ENCODE measurements around the gene ITPKB. TPM values are rescaled to one million over a fixed set of nuclear protein-coding genes. Genes with fewer than 3 reads are reported as not detected.

The ITPKB gene
- total RNA-seq, 1 donor from 2014 or later, result 1.6 TPM

GRCh38 chr1:226670073-226670472, 69.0 kb downstream of the ITPKB start:
- no peaks in the 10 kb centered on the region for H3K9me3 ChIP-seq (ENCODE audit: low read depth)
- TF ChIP-seq CTCF (IDR thresholded peaks at IDR 0.05) (no peak), EZH2phosphoT487 (IDR thresholded peaks at IDR 0.05) (no peak), EZH2 (IDR thresholded peaks at IDR 0.05) (no peak)
- H3K27me3 Mint-ChIP-seq (ENCODE audit: insufficient read depth, low read depth), result peaks cover 2% of the 10 kb centered on the region
- H3F3A ChIP-seq (ENCODE audit: low read depth), result no peaks in the 10 kb centered on the region
- no peaks in the 10 kb centered on the region for H3K9me3 Mint-ChIP-seq
- no peaks in the 10 kb centered on the region for H4K20me1 ChIP-seq (ENCODE audit: low read depth)
- no peak overlapping the region for H2AFZ ChIP-seq (replicated peaks)
- peaks cover 34% of the 10 kb centered on the region for H3K4me1 Mint-ChIP-seq
- H3K27ac ChIP-seq, result no peak overlapping the region
- H3K4me3 Mint-ChIP-seq, result no peak overlapping the region
- H3K27me3 ChIP-seq, result no peaks in the 10 kb centered on the region
- H3K9ac ChIP-seq, result no peak overlapping the region
- no peak overlapping the region for H3K4me3 ChIP-seq
- no peak overlapping the region for H3K4me2 ChIP-seq
- H3K36me3 Mint-ChIP-seq, result peaks cover 5% of the 10 kb centered on the region
- no peaks in the 10 kb centered on the region for H3K36me3 ChIP-seq
- H3K4me1 ChIP-seq, result peaks cover 6% of the 10 kb centered on the region
- no peak for DNase-seq (ENCODE audit: low spot score)
- H3K79me2 ChIP-seq (ENCODE audit: low read depth), result no peaks in the 10 kb centered on the region
- H3K27ac Mint-ChIP-seq, result no peak overlapping the region

- Histone ChIP-seq H3K4me2 (no peak overlapping the region), H3K9me3 (ENCODE audit: low read depth) (no peaks in the 10 kb centered on the region), H2AFZ (replicated peaks) (no peak overlapping the region), H3K36me3 (no peaks in the 10 kb centered on the region), H4K20me1 (ENCODE audit: low read depth) (no peaks in the 10 kb centered on the region), H3F3A (ENCODE audit: low read depth) (no peaks in the 10 kb centered on the region), H3K4me3 (no peak overlapping the region), H3K79me2 (ENCODE audit: low read depth) (no peaks in the 10 kb centered on the region), H3K4me1 (peaks cover 12% of the 10 kb centered on the region), H3K27me3 (no peaks in the 10 kb centered on the region), H3K9ac (no peak overlapping the region), H3K27ac (no peak overlapping the region)
- Mint-ChIP-seq H3K9me3 (no peaks in the 10 kb centered on the region), H3K27ac (no peak overlapping the region), H3K36me3 (no peaks in the 10 kb centered on the region), H3K4me3 (no peak overlapping the region), H3K4me1 (peaks cover 44% of the 10 kb centered on the region), H3K27me3 (ENCODE audit: insufficient read depth, low read depth) (peaks cover 7% of the 10 kb centered on the region)
- no peak for DNase-seq (ENCODE audit: low spot score)
- TF ChIP-seq CTCF (IDR thresholded peaks at IDR 0.05), result no peak
- no peak for TF ChIP-seq EZH2phosphoT487 (IDR thresholded peaks at IDR 0.05)
- TF ChIP-seq EZH2 (IDR thresholded peaks at IDR 0.05), result no peak
Measured at GRCh38 chr1:226668173-226668560, 70.9 kb downstream of the ITPKB start.

- H3K27me3 Mint-ChIP-seq (ENCODE audit: insufficient read depth, low read depth), result peaks cover 7% of the 10 kb centered on the region
- no peak overlapping the region for H3K4me3 Mint-ChIP-seq
- H3K9me3 Mint-ChIP-seq, result no peaks in the 10 kb centered on the region
- Histone ChIP-seq H4K20me1 (ENCODE audit: low read depth) (no peaks in the 10 kb centered on the region), H3K4me3 (no peak overlapping the region), H3K4me1 (peaks cover 23% of the 10 kb centered on the region), H3F3A (ENCODE audit: low read depth) (no peaks in the 10 kb centered on the region), H3K79me2 (ENCODE audit: low read depth) (no peaks in the 10 kb centered on the region), H2AFZ (replicated peaks) (no peak overlapping the region), H3K9me3 (ENCODE audit: low read depth) (no peaks in the 10 kb centered on the region), H3K36me3 (no peaks in the 10 kb centered on the region), H3K4me2 (no peak overlapping the region), H3K27ac (no peak overlapping the region), H3K27me3 (no peaks in the 10 kb centered on the region), H3K9ac (no peak overlapping the region)
- no peak overlapping the region for H3K27ac Mint-ChIP-seq
- no peak for DNase-seq (ENCODE audit: low spot score)
- H3K36me3 Mint-ChIP-seq, result no peaks in the 10 kb centered on the region
- no peak for TF ChIP-seq EZH2phosphoT487 (IDR thresholded peaks at IDR 0.05)
- no peak for TF ChIP-seq CTCF (IDR thresholded peaks at IDR 0.05)
- TF ChIP-seq EZH2 (IDR thresholded peaks at IDR 0.05), result no peak
- H3K4me1 Mint-ChIP-seq, result peaks cover 56% of the 10 kb centered on the region
Measured at GRCh38 chr1:226666692-226667091, 72.4 kb downstream of the ITPKB start.

- Histone ChIP-seq H3K27me3 (no peaks in the 10 kb centered on the region), H3K9ac (no peak overlapping the region), H4K20me1 (ENCODE audit: low read depth) (no peaks in the 10 kb centered on the region), H3K9me3 (ENCODE audit: low read depth) (no peaks in the 10 kb centered on the region), H3K4me1 (peaks cover 24% of the 10 kb centered on the region), H3K79me2 (ENCODE audit: low read depth) (no peaks in the 10 kb centered on the region), H3K36me3 (no peaks in the 10 kb centered on the region), H3F3A (ENCODE audit: low read depth) (no peaks in the 10 kb centered on the region), H2AFZ (replicated peaks) (no peak overlapping the region), H3K4me3 (no peak overlapping the region), H3K27ac (no peak overlapping the region), H3K4me2 (no peak overlapping the region)
- Mint-ChIP-seq H3K9me3 (no peaks in the 10 kb centered on the region), H3K4me1 (peaks cover 55% of the 10 kb centered on the region), H3K4me3 (no peak overlapping the region), H3K27me3 (ENCODE audit: insufficient read depth, low read depth) (peaks cover 5% of the 10 kb centered on the region), H3K36me3 (no peaks in the 10 kb centered on the region), H3K27ac (no peak overlapping the region)
- DNase-seq (ENCODE audit: low spot score), result no peak
- TF ChIP-seq CTCF (IDR thresholded peaks at IDR 0.05) (no peak), EZH2phosphoT487 (IDR thresholded peaks at IDR 0.05) (no peak), EZH2 (IDR thresholded peaks at IDR 0.05) (no peak)
Measured at GRCh38 chr1:226666164-226666506, 72.9 kb downstream of the ITPKB start.
